NT2/D1 (cell line): ENCODE measurements around the gene RHOBTB3.

Source experiments
- DNase-seq: peaks from one replicate; pipeline ENCODE4 v3.0.0-alpha.2; 2011; ENCODE audit warnings: low read depth, low spot score
- H3K27me3 ChIP-seq: 2 replicates; pipeline ENCODE4 v1.6.0; 2011; ENCODE audit warnings: mild to moderate bottlenecking; ENCODE audit not compliant: insufficient read length, insufficient read depth
- H3K36me3 ChIP-seq: 2 replicates; pipeline ENCODE4 v1.6.1; 2011; ENCODE audit warnings: mild to moderate bottlenecking, low read length, mixed read lengths; ENCODE audit not compliant: insufficient read depth, insufficient read length
- H3K4me1 ChIP-seq: 2 replicates; pipeline ENCODE4 v1.5.1; 2011; ENCODE audit not compliant: insufficient read depth, insufficient read length
- H3K4me3 ChIP-seq: 2 replicates; pipeline ENCODE4 v1.5.1; 2011; ENCODE audit warnings: low read depth; ENCODE audit not compliant: insufficient read length
- H3K9ac ChIP-seq: 2 replicates; pipeline ENCODE4 v1.6.0; 2011; ENCODE audit warnings: low read depth; ENCODE audit not compliant: insufficient read length
- H3K9me3 ChIP-seq: 2 replicates; pipeline ENCODE4 v1.5.1; 2011; ENCODE audit warnings: mild to moderate bottlenecking, low read length; ENCODE audit not compliant: insufficient read depth
- SUZ12 ChIP-seq: IDR thresholded peaks from 2 replicates; pipeline ENCODE4 v1.6.1; 2011; ENCODE audit not compliant: insufficient read length, insufficient read depth; ENCODE audit errors: extremely low read depth
- YY1 ChIP-seq: IDR thresholded peaks from 2 replicates; pipeline ENCODE4 v1.6.1; 2011; ENCODE audit not compliant: insufficient read length, insufficient read depth
- ZNF274 ChIP-seq: IDR thresholded peaks from 2 replicates; pipeline ENCODE4 v1.6.1; 2011; ENCODE audit warnings: mild to moderate bottlenecking, low read depth, low read length

Gene RHOBTB3

GRCh38 chr5:95730730-95731570 lies at the start of gene RHOBTB3:
Gene RHOBTB3 (plus strand): TSS chr5:95731336. CDS start chr5:95731683, 347 bp downstream.
- H3K9me3 ChIP-seq: no peaks in the 10 kb centered on the region
- peak within 1 kb of the TSS; percentile 82 for H3K9ac ChIP-seq
- H3K27me3 ChIP-seq: peaks cover 24% of the 10 kb centered on the region

GRCh38 chr5:95682891-95683290 lies 48.2 kb upstream of the RHOBTB3 start, which contains the start of gene SPATA9:
Gene SPATA9 (minus strand): TSS chr5:95682991. CDS start chr5:95682854, 137 bp downstream.
- TF ChIP-seq SUZ12: no peak
- Histone ChIP-seq H3K9me3 (no peaks in the 10 kb centered on the region), H3K27me3 (no peaks in the 10 kb centered on the region), H3K4me3 (no peak within 1 kb of the TSS), H3K9ac (no peak within 1 kb of the TSS), H3K36me3 (no peaks in the 10 kb centered on the region), H3K4me1 (no peaks in the 10 kb centered on the region)
- DNase-seq: no peak

More at GRCh38 chr5:95730730-95731570, at the start of gene RHOBTB3:
- no peaks in the 10 kb centered on the region for H3K4me1 ChIP-seq
- peak; percentile 51 for DNase-seq
- TF ChIP-seq YY1: no peak
- no peak for TF ChIP-seq ZNF274
- TF ChIP-seq SUZ12: no peak
- H3K36me3 ChIP-seq: no peaks in the 10 kb centered on the region
- H3K4me3 ChIP-seq: peak within 1 kb of the TSS; percentile 76

GRCh38 chr5:95684361-95684760 lies 46.8 kb upstream of the RHOBTB3 start:
- no peak for DNase-seq
- Histone ChIP-seq H3K36me3 (no peaks in the 10 kb centered on the region), H3K27me3 (no peaks in the 10 kb centered on the region), H3K4me1 (no peaks in the 10 kb centered on the region), H3K9ac (no peak overlapping the region), H3K4me3 (no peak overlapping the region), H3K9me3 (no peaks in the 10 kb centered on the region)
- no peak for TF ChIP-seq SUZ12
- TF ChIP-seq ZNF274: no peak
- TF ChIP-seq YY1: no peak

- DNase-seq: no peak
- no peaks in the 10 kb centered on the region for H3K27me3 ChIP-seq
- no peaks in the 10 kb centered on the region for H3K36me3 ChIP-seq
- H3K4me1 ChIP-seq: no peaks in the 10 kb centered on the region
- H3K9ac ChIP-seq: no peak overlapping the region
- peaks cover 4% of the 10 kb centered on the region; the same call in 1 of the 2 replicates for H3K9me3 ChIP-seq
- H3K4me3 ChIP-seq: no peak overlapping the region
- TF ChIP-seq SUZ12: no peak
- TF ChIP-seq ZNF274: no peak
- no peak for TF ChIP-seq YY1
Measured at GRCh38 chr5:95686651-95687050, 44.5 kb upstream of the RHOBTB3 start.

GRCh38 chr5:95689680-95690079 lies 41.5 kb upstream of the RHOBTB3 start:
- DNase-seq: no peak
- no peak for TF ChIP-seq ZNF274
- no peak for TF ChIP-seq YY1
- TF ChIP-seq SUZ12: no peak

GRCh38 chr5:95690333-95690732 lies 40.8 kb upstream of the RHOBTB3 start:
- peaks cover 4% of the 10 kb centered on the region; the same call in 1 of the 2 replicates for H3K9me3 ChIP-seq
- no peak overlapping the region for H3K9ac ChIP-seq
- DNase-seq: no peak
- H3K27me3 ChIP-seq: no peaks in the 10 kb centered on the region
- no peaks in the 10 kb centered on the region for H3K36me3 ChIP-seq
- H3K4me1 ChIP-seq: no peaks in the 10 kb centered on the region
- TF ChIP-seq SUZ12 (no peak), YY1 (no peak), ZNF274 (no peak)
- H3K4me3 ChIP-seq: no peak overlapping the region

More at GRCh38 chr5:95689680-95690079, 41.5 kb upstream of the RHOBTB3 start:
- Histone ChIP-seq H3K36me3 (no peaks in the 10 kb centered on the region), H3K27me3 (no peaks in the 10 kb centered on the region), H3K9me3 (peaks cover 4% of the 10 kb centered on the region; the same call in 1 of the 2 replicates), H3K4me3 (no peak overlapping the region), H3K4me1 (no peaks in the 10 kb centered on the region), H3K9ac (no peak overlapping the region)

GRCh38 chr5:95697781-95698681 lies 33.1 kb upstream of the RHOBTB3 start:
- Histone ChIP-seq H3K27me3 (no peaks in the 10 kb centered on the region), H3K4me1 (no peaks in the 10 kb centered on the region), H3K36me3 (no peaks in the 10 kb centered on the region), H3K4me3 (no peak overlapping the region), H3K9ac (no peak overlapping the region), H3K9me3 (no peaks in the 10 kb centered on the region)
- no peak for DNase-seq
- TF ChIP-seq SUZ12 (no peak), YY1 (no peak), ZNF274 (no peak)
